ENCODE results near the gene ADA.

DNA sequence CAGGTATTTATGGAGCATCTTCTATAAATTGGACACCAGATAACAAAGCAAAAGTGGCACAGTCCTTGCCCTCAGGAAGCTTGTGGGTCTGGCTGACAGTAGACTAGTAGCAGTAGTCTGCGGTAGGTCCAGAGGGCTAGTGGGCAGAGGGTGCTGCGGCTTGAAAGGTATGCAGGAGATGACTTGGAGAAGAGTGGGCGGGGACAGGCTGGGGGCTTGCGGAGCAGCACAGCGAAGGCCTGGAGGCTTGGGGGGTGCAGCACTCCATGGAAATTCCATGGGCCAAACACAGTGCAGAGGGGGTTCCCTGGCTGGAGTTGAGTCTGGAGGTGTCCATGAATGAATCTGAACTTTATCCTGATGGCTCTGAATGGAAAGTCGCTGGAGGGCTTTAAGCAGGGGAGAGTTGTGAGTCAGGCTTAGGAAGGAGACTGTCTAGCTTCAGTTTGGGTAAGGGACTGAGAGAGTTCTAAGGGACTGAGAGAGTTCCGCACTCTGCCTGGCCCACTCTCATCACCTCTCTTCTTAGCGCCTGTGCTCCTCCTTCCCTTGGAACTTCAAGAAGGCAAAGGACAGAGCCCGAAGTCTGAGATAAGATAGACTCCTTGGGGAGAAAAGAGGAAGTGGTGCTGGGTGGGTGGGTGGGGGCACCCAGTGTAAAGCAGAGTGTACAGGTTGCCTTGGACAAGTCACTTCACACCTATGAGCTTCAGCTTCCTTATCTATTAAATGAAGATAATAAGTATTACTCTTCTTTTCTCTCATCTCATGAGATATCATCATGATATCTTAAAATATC lies 60.3 kb downstream of the ADA start:
- TF ChIP-seq, protein P1, sequence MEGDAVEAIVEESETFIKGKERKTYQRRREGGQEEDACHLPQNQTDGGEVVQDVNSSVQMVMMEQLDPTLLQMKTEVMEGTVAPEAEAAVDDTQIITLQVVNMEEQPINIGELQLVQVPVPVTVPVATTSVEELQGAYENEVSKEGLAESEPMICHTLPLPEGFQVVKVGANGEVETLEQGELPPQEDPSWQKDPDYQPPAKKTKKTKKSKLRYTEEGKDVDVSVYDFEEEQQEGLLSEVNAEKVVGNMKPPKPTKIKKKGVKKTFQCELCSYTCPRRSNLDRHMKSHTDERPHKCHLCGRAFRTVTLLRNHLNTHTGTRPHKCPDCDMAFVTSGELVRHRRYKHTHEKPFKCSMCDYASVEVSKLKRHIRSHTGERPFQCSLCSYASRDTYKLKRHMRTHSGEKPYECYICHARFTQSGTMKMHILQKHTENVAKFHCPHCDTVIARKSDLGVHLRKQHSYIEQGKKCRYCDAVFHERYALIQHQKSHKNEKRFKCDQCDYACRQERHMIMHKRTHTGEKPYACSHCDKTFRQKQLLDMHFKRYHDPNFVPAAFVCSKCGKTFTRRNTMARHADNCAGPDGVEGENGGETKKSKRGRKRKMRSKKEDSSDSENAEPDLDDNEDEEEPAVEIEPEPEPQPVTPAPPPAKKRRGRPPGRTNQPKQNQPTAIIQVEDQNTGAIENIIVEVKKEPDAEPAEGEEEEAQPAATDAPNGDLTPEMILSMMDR (optimal IDR thresholded peaks at IDR 0.05 in 1 of 3, IDR thresholded peaks at IDR 0.05 in 1 of 3, conservative IDR thresholded peaks at IDR 0.05 in 1 of 3; ENCODE audit: extremely low read depth in 1 of 3, insufficient read depth in 2 of 3, low read length in 3 of 3), result no peak
- no peak for TF ChIP-seq EZH2 (IDR thresholded peaks at IDR 0.05; ENCODE audit: low read length)

All from keratinocyte (primary cell).